GM12878 (cell line): ENCODE results near the gene CFAP58. TPM values are rescaled to one million over a fixed set of nuclear protein-coding genes. Genes with fewer than 3 reads are reported as not detected.

Experiments used
- ATAC-seq: fragments of 200-7000 bp; cut with Tn5 transposase; 3 replicates; pipeline ENCODE4 v1.9.1; 2020; ENCODE audit warnings: mild to moderate bottlenecking, moderate library complexity
- BruUV-seq: library from RNA; stranded (reverse); fragments of 400-500 nt; replicated peaks from 2 replicates; lab custom pipeline; 2021; lab: Mats Ljungman, UMichigan
- CTCF ChIA-PET: fragments of 300-600 bp; sonication (Branson Sonifier 250); formaldehyde crosslinking; extraction: SDS; loops from one replicate; lab custom pipeline; 2021; ENCODE audit warnings: inconsistent platforms; lab: Yijun Ruan, JAX
- POLR2A ChIA-PET: fragments of 350-600 bp; formaldehyde crosslinking; extraction: SDS; loops from one replicate; lab custom pipeline; 2021; ENCODE audit warnings: inconsistent platforms; lab: Charles Lee
- RAD21 ChIA-PET: fragments of 300-600 bp; sonication (Branson Sonifier 250); formaldehyde crosslinking; loops from one replicate; lab custom pipeline; 2023; ENCODE audit warnings: antibody characterized with exemption; ENCODE audit not compliant: unreplicated experiment; lab: Charles Lee
- SMC1A ChIA-PET: fragments of 300-600 bp; sonication (Branson Sonifier 250); formaldehyde crosslinking; loops from one replicate; lab custom pipeline; 2023; ENCODE audit not compliant: unreplicated experiment, uncharacterized antibody; lab: Charles Lee
- DNase-seq: peaks from one replicate; pipeline ENCODE4 v3.0.0-alpha.2; 2011; ENCODE audit warnings: low read depth, low spot score
- FAIRE-seq: peaks from 3 replicates; lab custom pipeline; 2011; peaks lifted over from hg19 to GRCh38; lab: Jason Lieb, UNC
- H2AFZ ChIP-seq: 2 replicates; pipeline ENCODE4 v1.6.0; 2011; ENCODE audit warnings: low read depth, low read length, control low read depth; ENCODE audit not compliant: control insufficient read depth
- H3K27ac ChIP-seq: 2 replicates; pipeline ENCODE4 v1.5.1; 2011; ENCODE audit warnings: control low read depth; ENCODE audit not compliant: control insufficient read depth, insufficient read depth
- H3K27me3 ChIP-seq, 2 experiments: replicated peaks in 1 of 2; 2 replicates each; pipeline versions ENCODE4 v1.6.0 to v1.6.1; 2011; ENCODE audit warnings: low read length in 1 of 2; ENCODE audit not compliant: control insufficient read depth in 2 of 2, insufficient read depth in 2 of 2
- H3K36me3 ChIP-seq, 2 experiments: 2 replicates each; pipeline ENCODE4 v1.5.1; 2011; ENCODE audit warnings: low read length in 1 of 2; ENCODE audit not compliant: control insufficient read depth in 2 of 2, insufficient read depth in 2 of 2
- H3K4me1 ChIP-seq: 2 replicates; pipeline ENCODE4 v1.6.1; 2011; ENCODE audit warnings: mild to moderate bottlenecking, low read length, moderate library complexity, mixed read lengths; ENCODE audit not compliant: control insufficient read depth, insufficient read depth
- H3K4me2 ChIP-seq: 2 replicates; pipeline ENCODE4 v1.6.0; 2011; ENCODE audit warnings: control low read depth; ENCODE audit not compliant: control insufficient read depth, insufficient read depth
- H3K4me3 ChIP-seq: fragments of 200-600 bp; sonication (generic); 2 replicates; pipeline ENCODE4 v1.5.1; 2016
- H3K79me2 ChIP-seq: 2 replicates; pipeline ENCODE4 v1.6.0; 2011; ENCODE audit warnings: low read length; ENCODE audit not compliant: control insufficient read depth, insufficient read depth
- H3K9ac ChIP-seq: 2 replicates; pipeline ENCODE4 v1.8.0; 2011; ENCODE audit warnings: low read length, control low read depth, mixed read lengths; ENCODE audit not compliant: control insufficient read depth, insufficient read depth
- H3K9me3 ChIP-seq: replicated peaks from 3 replicates; pipeline ENCODE4 v1.5.1; 2011; ENCODE audit warnings: mild to moderate bottlenecking, low read length; ENCODE audit not compliant: control insufficient read depth, insufficient read depth
- H4K20me1 ChIP-seq: 2 replicates; pipeline ENCODE4 v1.6.0; 2011; ENCODE audit not compliant: control insufficient read depth, insufficient read depth
- CREB1 ChIP-seq: IDR thresholded peaks from 2 replicates; pipeline ENCODE4 v1.6.1; 2012; ENCODE audit warnings: low read depth, mild to moderate bottlenecking, inconsistent platforms
- FOXK2 ChIP-seq: fragments of 450-650 bp; IDR thresholded peaks from 2 replicates; pipeline ENCODE4 v1.6.1; 2017; ENCODE audit warnings: mild to moderate bottlenecking, moderate library complexity
- IRF5 ChIP-seq: fragments of 450-650 bp; IDR thresholded peaks from 2 replicates; pipeline ENCODE4 v1.6.1; 2017; ENCODE audit warnings: borderline replicate concordance
- KLF5 ChIP-seq: fragments of 450-650 bp; IDR thresholded peaks from 2 replicates; pipeline ENCODE4 v1.6.1; 2014; ENCODE audit warnings: mild to moderate bottlenecking; ENCODE audit not compliant: partially characterized antibody
- NFIC ChIP-seq: IDR thresholded peaks from 2 replicates; pipeline ENCODE4 v1.6.1; 2012; ENCODE audit warnings: low read depth, mild to moderate bottlenecking, inconsistent platforms, low read length, moderate library complexity
- NFYB ChIP-seq: IDR thresholded peaks from 2 replicates; pipeline ENCODE4 v1.6.1; 2011; ENCODE audit warnings: low read depth, mild to moderate bottlenecking, low read length, improper control_type of control experiment, moderate library complexity; ENCODE audit not compliant: insufficient read depth
- SIN3A ChIP-seq: IDR thresholded peaks from 2 replicates; pipeline ENCODE4 v1.6.1; 2012; ENCODE audit warnings: low read depth, low read length, improper control_type of control experiment
- WGBS: methylation state at CpG from one replicate; pipeline ENCODE4 v1.1.6; 2016; ENCODE audit warnings: low lambda C conversion rate; ENCODE audit not compliant: insufficient replicate concordance, insufficient coverage; ENCODE audit errors: missing lambda C conversion rate; 5-methylcytosine and 5-hydroxymethylcytosine counted together
- in situ Hi-C: fragments of 300-500 bp; cut with MboI; formaldehyde crosslinking; loops from 9 replicates; pipeline ENCODE4 v1.14.3; 2018; ENCODE audit warnings: mixed read lengths
- intact Hi-C: fragments of 100-400 bp; cut with micrococcal nuclease; formaldehyde crosslinking; loops from one replicate; pipeline ENCODE4 v1.14.2; 2022; ENCODE audit not compliant: unreplicated experiment
- polyA plus RNA-seq, 11 experiments: library from polyadenylated mRNA; depleted of rRNA in 4 of 11; unstranded in 6 of 11; stranded (reverse) in 5 of 11; fragments of >200 nt; fragmentation: Nextera tagmentation in 4 of 11; fragmentation: Illumina TruSeq in 1 of 11; extraction: Ambion mirVana in 4 of 11; extraction: Trizol in 1 of 11; gene quantifications; 1 replicate in 1 of 11; 2 replicates in 10 of 11; pipeline versions ENCODE4 v1.2.1 to v1.2.3, GENCODE V29; 2011 to 2016; ENCODE audit warnings: inconsistent platforms in 2 of 11, missing spikeins in 2 of 11, low read depth in 1 of 11
- total RNA-seq, 4 experiments: library from RNA; depleted of rRNA in 3 of 4; stranded (reverse); fragments of >200 nt in 3 of 4; fragmentation: Illumina TruSeq in 1 of 4; extraction: Trizol in 1 of 4; gene quantifications; 2 replicates each; pipeline versions ENCODE4 v1.2.1 to v1.2.3, GENCODE V29; 2013 to 2021
- TF ChIP-seq, protein P1 (sequence below): fragments of 450-650 bp; IDR thresholded peaks from 2 replicates; pipeline ENCODE4 v1.6.1; 2018; ENCODE audit warnings: borderline replicate concordance, mild to moderate bottlenecking; ENCODE audit not compliant: partially characterized antibody

CFAP58 gene
- total and polyA plus RNA-seq, 10 of the 15 experiments (the other 5 are each of a cell fraction or from before 2014, with no cell fraction given) = 0.03 to 0.35 (median 0.21) TPM

- Histone ChIP-seq H3K4me3 (no peak overlapping the region), H3K27me3 (peaks cover 0 to 3% of the 10 kb centered on the region in 2 experiments; a peak in 1 of 4 replicates), H3K4me1 (no peaks in the 10 kb centered on the region)
- SMC1A ChIA-PET = no interaction called here
- intact Hi-C loops = no loop called here
- TF ChIP-seq KLF5 = no peak
- no peak for TF ChIP-seq IRF5
- TF ChIP-seq NFIC = no peak
- no peak for TF ChIP-seq NFYB
- TF ChIP-seq FOXK2 = no peak
- TF ChIP-seq SIN3A = no peak
- TF ChIP-seq CREB1 = no peak
- TF ChIP-seq, protein P1, sequence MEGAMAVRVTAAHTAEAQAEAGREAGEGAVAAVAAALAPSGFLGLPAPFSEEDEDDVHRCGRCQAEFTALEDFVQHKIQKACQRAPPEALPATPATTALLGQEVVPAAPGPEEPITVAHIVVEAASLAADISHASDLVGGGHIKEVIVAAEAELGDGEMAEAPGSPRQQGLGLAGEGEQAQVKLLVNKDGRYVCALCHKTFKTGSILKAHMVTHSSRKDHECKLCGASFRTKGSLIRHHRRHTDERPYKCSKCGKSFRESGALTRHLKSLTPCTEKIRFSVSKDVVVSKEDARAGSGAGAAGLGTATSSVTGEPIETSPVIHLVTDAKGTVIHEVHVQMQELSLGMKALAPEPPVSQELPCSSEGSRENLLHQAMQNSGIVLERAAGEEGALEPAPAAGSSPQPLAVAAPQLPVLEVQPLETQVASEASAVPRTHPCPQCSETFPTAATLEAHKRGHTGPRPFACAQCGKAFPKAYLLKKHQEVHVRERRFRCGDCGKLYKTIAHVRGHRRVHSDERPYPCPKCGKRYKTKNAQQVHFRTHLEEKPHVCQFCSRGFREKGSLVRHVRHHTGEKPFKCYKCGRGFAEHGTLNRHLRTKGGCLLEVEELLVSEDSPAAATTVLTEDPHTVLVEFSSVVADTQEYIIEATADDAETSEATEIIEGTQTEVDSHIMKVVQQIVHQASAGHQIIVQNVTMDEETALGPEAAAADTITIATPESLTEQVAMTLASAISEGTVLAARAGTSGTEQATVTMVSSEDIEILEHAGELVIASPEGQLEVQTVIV = no peak
- TF ChIP-seq, all 136 proteins: peak for 0
- no peak overlapping the region for H2AFZ ChIP-seq
- ATAC-seq (no peak), DNase-seq (no peak), FAIRE-seq (no peak)
- ChIA-PET RAD21 (no interaction called here), CTCF (no interaction called here), POLR2A (no interaction called here)
- H4K20me1 ChIP-seq = no peaks in the 10 kb centered on the region
- BruUV-seq = no TSS peak
- H3K27ac ChIP-seq = no peak overlapping the region
- 30% methylated on average over 3 of the region's 3 CpGs for WGBS
- no peak overlapping the region for H3K4me2 ChIP-seq
- no peaks in the 10 kb centered on the region for H3K79me2 ChIP-seq
- no peak overlapping the region for H3K9ac ChIP-seq
- H3K36me3 ChIP-seq = no peaks in the 10 kb centered on the region
- H3K9me3 ChIP-seq = no peaks in the 10 kb centered on the region; the same call in 2 of the 3 replicates
- in situ Hi-C loops = no loop called here
These were observed 76.7 kb downstream of the CFAP58 start for GRCh38 chr10:104430360-104430759.
